Effector memory CD8-positive, alpha-beta T cell (primary cell): ENCODE results near the gene KCNQ5.
"Not testable (repeated sequence)": the region's sequence is repeated elsewhere in the genome, so short reads cannot be mapped to it uniquely, and the experiment has no call there.

Source experiments
- ATAC-seq: fragments of 150-1000 bp; cut with Tn5 transposase; replicated peaks from 2 replicates; pipeline ENCODE4 v1.10.0; 2021; ENCODE audit warnings: mild to moderate bottlenecking, moderate library complexity
- DNase-seq, 3 experiments: peaks; one replicate each; pipeline ENCODE4 v3.0.0; 2021
- H3K27ac Mint-ChIP-seq, 2 donors: one replicate each; pipeline ENCODE4 v1.8.0; 2022; ENCODE audit warnings: mild to moderate bottlenecking in 2 of 2, mixed read lengths in 2 of 2, moderate library complexity in 2 of 2
- H3K27me3 Mint-ChIP-seq, 2 donors: one replicate each; pipeline ENCODE4 v1.8.0; 2022; ENCODE audit warnings: mixed read lengths in 2 of 2
- H3K36me3 Mint-ChIP-seq: one replicate; pipeline ENCODE4 v1.8.0; 2022; ENCODE audit warnings: mild to moderate bottlenecking, moderate library complexity, mixed read lengths; ENCODE audit not compliant: insufficient read depth
- H3K4me1 Mint-ChIP-seq, 2 donors: one replicate each; pipeline ENCODE4 v1.8.0; 2022; ENCODE audit warnings: low read depth in 2 of 2, mixed read lengths in 2 of 2
- H3K4me3 Mint-ChIP-seq, 2 donors: one replicate each; pipeline ENCODE4 v1.8.0; 2022; ENCODE audit warnings: mild to moderate bottlenecking in 2 of 2, mixed read lengths in 2 of 2, moderate library complexity in 2 of 2
- H3K9me3 Mint-ChIP-seq, 2 donors: one replicate each; pipeline ENCODE4 v1.8.0; 2022; ENCODE audit warnings: mixed read lengths in 2 of 2

Gene KCNQ5

DNA sequence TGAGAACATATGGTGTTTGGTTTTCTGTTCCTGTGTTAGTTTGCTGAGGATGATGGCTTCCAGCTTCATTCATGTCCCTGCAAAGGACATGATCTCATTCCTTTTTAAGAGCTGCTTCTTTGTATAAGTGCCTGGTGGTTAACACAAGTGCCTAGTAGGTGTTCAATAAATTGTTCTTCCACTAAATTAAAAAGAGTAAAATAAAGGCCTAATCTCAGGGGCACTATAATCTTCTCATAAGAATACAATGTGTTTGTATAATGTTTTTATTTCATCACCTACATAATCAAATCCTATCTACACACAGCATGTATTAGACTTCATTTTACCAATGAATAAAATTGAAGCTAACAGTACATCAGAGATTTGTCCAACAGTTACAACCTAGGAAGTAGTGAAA lies 350.7 kb downstream of the KCNQ5 start:
- no peaks in the 10 kb centered on the region for H3K4me1 Mint-ChIP-seq
- DNase-seq = no peak
- no peak overlapping the region for H3K27ac Mint-ChIP-seq
- H3K9me3 Mint-ChIP-seq = no peaks in the 10 kb centered on the region
- ATAC-seq = no peak
- H3K36me3 Mint-ChIP-seq = no peaks in the 10 kb centered on the region
- H3K4me3 Mint-ChIP-seq = no peak overlapping the region
- no peaks in the 10 kb centered on the region for H3K27me3 Mint-ChIP-seq

DNA sequence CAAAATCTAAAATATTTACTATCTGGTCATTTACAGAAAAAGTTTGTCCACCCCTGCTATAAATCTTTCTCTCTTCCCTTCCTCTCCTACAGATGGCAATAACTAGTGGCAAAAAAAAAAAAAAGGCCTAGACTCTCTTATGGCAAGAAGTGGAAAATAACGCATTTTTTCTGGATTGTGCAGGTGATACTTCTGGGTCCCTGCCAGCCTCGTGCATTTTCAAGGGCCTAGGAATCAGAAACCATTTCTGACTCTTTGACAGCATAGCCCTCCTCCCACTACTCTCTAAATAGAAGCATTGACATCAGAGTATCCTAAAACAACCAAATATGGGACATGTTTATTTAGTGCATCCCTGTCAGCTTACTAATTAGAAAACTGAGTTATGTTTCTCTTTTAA lies 352.4 kb downstream of the KCNQ5 start:
- Mint-ChIP-seq H3K36me3 (no peaks in the 10 kb centered on the region), H3K27me3 (no peaks in the 10 kb centered on the region), H3K4me1 (no peaks in the 10 kb centered on the region), H3K9me3 (no peaks in the 10 kb centered on the region), H3K27ac (no peak overlapping the region), H3K4me3 (no peak overlapping the region)
- DNase-seq = no peak
- ATAC-seq = no peak

DNA sequence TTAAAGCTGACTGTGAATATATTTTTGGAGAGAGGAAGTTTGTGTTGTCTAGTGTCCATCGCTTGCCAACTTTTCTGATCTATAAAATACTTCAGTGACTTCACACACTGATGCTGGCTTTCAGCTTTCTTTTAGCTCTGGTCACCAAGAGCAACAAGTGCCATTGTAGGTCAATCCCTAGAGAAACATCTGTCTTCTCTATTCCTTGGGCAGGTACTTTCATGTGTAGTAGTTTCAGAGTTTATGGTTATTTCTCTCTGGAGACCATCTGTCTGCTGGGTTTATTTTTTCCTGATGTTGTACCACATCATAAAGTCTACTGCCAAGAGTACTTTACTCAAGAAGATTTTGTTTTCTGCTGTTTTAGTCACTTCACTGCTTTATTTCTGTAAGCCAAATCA lies 353.5 kb downstream of the KCNQ5 start:
- DNase-seq (no peak), ATAC-seq (no peak)
- Mint-ChIP-seq H3K27ac (no peak overlapping the region), H3K36me3 (no peaks in the 10 kb centered on the region), H3K4me1 (no peaks in the 10 kb centered on the region), H3K27me3 (no peaks in the 10 kb centered on the region), H3K9me3 (no peaks in the 10 kb centered on the region), H3K4me3 (no peak overlapping the region)

DNA sequence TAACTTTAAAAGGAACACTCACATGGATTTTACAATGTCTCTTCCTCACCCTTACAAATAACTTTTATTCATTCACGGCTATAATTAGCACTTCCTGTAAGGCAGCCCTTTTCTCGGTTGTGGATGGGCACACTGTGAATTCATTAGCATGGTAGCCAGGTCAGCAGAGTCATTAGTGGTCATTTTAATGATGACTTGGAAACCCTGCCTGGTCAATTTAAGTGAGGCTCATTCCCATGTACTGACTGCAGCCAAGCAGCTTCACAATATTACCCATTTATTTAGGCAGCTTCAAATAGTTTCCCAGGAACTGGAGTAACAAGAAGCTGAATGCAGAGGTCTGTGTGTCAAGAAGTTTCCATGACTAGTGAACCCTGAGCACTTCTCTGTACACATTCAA lies 354.6 kb downstream of the KCNQ5 start:
- H3K27me3 Mint-ChIP-seq = no peaks in the 10 kb centered on the region
- no peak for ATAC-seq
- H3K27ac Mint-ChIP-seq = no peak overlapping the region
- no peak overlapping the region for H3K4me3 Mint-ChIP-seq
- H3K36me3 Mint-ChIP-seq = no peaks in the 10 kb centered on the region
- no peak for DNase-seq
- H3K4me1 Mint-ChIP-seq = peaks cover 0 to under 1% of the 10 kb centered on the region in 2 donors
- H3K9me3 Mint-ChIP-seq = no peaks in the 10 kb centered on the region

DNA sequence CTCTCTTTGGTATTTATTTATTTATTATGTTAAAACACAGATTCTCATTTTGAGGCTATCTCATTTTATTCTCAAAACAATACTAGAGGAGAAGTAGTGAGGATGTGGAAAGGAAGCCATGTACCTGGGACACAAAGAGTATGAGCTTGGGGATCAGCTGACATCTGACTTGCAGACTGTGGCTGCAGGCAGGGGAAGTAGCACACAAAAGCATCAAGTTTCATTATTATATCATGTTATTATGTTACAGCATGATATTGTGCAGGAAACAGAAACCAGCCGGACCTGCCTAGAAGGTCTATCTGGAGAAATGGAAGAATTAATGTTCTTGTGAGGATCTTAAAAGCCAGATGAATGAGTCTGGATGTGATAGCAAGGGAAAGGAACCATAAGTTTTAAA lies 355.2 kb downstream of the KCNQ5 start:
- Mint-ChIP-seq H3K4me1 (peaks cover 0 to 6% of the 10 kb centered on the region in 2 donors), H3K4me3 (no peak overlapping the region), H3K27ac (no peak overlapping the region), H3K9me3 (no peaks in the 10 kb centered on the region), H3K27me3 (no peaks in the 10 kb centered on the region), H3K36me3 (no peaks in the 10 kb centered on the region)
- DNase-seq (no peak), ATAC-seq (no peak)

DNA sequence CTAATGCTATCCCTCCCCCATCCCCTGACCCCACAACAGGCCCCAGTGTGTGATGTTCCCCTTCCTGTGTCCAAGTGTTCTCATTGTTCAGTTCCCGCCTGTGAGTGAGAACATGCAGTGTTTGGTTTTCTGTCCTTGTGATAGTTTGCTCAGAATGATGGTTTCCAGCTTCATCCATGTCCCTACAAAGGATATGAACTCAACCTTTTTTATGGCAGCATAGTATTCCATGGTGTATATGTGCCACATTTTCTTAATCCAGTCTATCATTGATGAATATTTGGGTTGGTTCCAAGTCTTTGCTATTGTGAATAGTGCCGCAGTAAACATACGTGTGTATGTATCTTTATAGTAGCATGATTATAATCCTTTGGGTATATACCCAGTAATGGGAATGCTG lies 356.9 kb downstream of the KCNQ5 start:
- ATAC-seq, H3K4me1 Mint-ChIP-seq, H3K27ac Mint-ChIP-seq, H3K4me3 Mint-ChIP-seq, H3K36me3 Mint-ChIP-seq, DNase-seq, H3K9me3 Mint-ChIP-seq, H3K27me3 Mint-ChIP-seq: not testable (repeated sequence)

DNA sequence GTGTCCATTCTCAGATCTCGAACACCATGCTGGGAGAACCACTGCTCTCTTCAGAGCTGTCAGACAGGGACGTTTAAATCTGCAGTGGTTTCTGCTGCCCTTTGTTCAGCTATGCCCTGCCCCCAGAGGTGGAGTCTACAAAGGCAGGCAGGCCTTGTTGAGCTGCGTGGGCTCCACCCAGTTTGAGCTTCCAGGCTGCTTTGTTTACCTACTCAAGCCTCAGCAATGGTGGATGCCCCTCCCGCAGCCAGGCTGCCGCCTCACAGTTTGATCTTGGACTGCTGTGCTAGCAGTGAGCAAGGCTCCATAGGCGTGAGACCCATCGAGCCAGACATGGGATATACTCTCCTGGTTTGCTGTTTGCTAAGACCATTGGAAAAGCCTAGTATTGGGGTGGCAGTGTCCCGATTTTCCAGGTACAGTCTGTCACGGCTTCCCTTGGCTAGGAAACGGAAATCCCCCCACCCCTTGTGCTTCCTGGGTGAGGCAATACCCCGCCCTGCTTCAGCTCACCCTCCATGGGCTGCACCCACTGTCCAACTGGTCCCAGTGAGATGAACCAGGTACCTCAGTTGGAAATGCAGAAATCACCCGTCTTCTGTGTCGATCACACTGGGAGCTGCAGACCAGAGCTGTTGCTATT lies 362.4 kb downstream of the KCNQ5 start:
- ATAC-seq, H3K27ac Mint-ChIP-seq, H3K4me1 Mint-ChIP-seq, DNase-seq, H3K36me3 Mint-ChIP-seq, H3K27me3 Mint-ChIP-seq, H3K4me3 Mint-ChIP-seq: not testable (repeated sequence)
- peaks cover 2 to 21% of the 10 kb centered on the region in 2 donors for H3K9me3 Mint-ChIP-seq

DNA sequence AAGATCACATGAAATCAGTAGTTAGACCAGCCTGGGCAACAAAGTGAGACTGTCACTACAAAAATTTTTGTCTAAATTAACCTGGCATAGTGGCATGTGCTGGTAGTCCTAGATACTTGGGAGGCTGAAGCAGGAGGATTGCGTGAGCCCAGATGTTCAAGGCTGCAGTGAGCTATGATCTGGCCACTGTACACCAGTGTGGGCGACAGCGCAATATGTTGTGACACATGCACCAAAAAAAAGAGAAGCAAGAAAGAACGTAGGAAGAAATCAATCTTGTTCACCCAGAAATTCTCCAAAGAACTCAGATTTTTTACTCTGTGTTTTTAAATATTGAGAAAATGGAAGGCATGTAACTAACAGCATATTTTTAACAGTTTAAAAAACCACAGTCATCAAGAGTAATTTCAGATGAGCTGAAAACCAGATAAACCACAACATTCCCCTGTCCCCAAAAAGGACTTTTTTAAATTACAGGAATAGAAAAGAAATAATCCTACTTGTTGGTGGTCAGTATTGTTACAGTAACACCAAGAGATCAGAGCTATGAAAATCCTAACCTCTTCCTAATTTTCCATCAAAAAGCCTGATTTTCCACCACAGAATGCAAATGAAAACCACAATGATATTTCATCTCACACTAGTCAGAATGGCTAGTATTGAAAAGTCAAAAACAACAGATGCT lies 363.3 kb downstream of the KCNQ5 start:
- no peaks in the 10 kb centered on the region for H3K27me3 Mint-ChIP-seq
- H3K4me3 Mint-ChIP-seq = no peak overlapping the region
- H3K4me1 Mint-ChIP-seq = peaks cover 0 to 6% of the 10 kb centered on the region in 2 donors
- peaks cover 2 to 21% of the 10 kb centered on the region in 2 donors for H3K9me3 Mint-ChIP-seq
- DNase-seq (no peak), ATAC-seq (no peak)
- H3K36me3 Mint-ChIP-seq = no peaks in the 10 kb centered on the region
- H3K27ac Mint-ChIP-seq = no peak overlapping the region

DNA sequence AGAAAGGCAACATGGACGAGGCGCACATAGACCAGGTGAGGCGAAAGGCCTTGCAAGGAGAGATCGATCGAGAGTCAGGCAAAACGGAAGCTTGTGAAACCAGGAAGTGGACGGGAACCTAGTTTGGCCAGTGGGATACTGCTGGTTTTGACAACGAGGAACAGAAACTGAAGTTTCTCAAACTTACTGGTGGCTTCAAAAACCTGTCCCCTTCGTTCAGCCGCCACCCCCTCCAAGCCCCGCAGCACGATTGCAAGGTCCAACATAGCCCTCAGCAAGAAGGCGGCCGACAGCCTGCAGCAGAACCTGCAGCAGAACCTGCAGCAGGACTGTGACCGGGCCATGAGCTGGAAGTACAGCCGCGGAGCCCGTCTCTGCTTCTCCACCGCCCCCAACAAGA lies 365.4 kb downstream of the KCNQ5 start:
- ATAC-seq (no peak), DNase-seq (no peak)
- Mint-ChIP-seq H3K36me3 (no peaks in the 10 kb centered on the region), H3K4me3 (no peak overlapping the region), H3K27ac (no peak overlapping the region), H3K9me3 (peaks cover 2 to 21% of the 10 kb centered on the region in 2 donors), H3K4me1 (no peaks in the 10 kb centered on the region), H3K27me3 (no peaks in the 10 kb centered on the region)

DNA sequence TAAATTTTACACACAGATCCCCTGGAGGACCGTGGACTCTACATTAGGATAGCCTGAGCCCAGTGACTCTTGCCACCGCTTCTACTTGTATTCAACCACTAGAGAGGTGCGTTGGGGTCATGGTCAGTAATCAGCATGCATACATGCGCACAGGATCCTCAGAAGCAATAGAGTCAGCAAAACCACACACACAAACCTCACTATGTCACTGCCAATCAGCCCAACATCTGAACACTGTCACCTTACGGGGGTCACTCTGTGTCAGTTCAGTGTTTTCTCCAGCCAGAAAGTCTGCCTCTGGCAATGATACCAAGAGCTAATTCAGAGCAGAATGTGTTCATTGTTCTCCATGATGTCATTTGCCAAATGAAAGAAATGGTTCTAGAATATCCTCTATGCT lies 378.1 kb downstream of the KCNQ5 start:
- Mint-ChIP-seq H3K36me3 (no peaks in the 10 kb centered on the region), H3K9me3 (no peaks in the 10 kb centered on the region), H3K27me3 (no peaks in the 10 kb centered on the region), H3K27ac (no peak overlapping the region), H3K4me1 (no peaks in the 10 kb centered on the region), H3K4me3 (no peak overlapping the region)
- ATAC-seq (no peak), DNase-seq (no peak)

DNA sequence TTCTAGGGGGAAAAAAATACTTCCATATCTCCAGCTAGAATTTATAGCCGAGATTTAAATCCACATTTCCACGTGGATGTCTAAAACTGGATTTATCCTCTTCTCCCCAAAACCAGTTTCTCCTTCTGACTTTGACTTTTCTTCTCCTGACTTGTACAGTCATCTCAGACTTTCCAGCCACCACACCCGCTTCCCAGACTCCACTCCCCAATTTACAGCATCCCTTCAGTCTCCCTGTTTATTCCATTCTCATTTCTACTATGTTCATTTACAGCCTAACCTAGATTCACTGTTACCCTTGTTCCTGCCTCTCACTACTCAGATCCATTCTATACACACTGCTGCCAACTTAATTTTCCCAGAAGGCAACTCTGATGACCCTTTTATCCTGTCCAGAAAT lies 378.6 kb downstream of the KCNQ5 start:
- no peaks in the 10 kb centered on the region for H3K36me3 Mint-ChIP-seq

DNA sequence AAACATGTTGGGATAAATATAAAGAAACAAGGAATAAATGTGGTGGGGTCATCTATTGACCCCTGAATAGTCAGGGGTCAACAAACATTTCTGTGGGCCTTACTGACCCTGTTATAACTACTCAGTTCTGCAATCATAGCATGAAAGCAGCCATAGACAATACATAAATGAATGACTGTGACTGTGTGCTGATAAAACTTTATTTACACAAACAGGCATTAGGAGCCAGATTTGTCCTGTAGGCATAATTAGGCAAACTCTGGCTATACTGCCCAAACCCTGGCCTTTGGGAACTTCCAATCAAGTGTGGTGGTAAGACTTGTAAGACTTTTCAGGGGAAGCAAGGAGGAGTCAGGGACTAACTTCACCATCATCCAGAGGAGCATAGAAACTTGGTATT lies 380.7 kb downstream of the KCNQ5 start:
- Mint-ChIP-seq H3K4me3 (no peak overlapping the region), H3K27me3 (no peaks in the 10 kb centered on the region), H3K9me3 (no peaks in the 10 kb centered on the region), H3K4me1 (no peaks in the 10 kb centered on the region), H3K36me3 (no peaks in the 10 kb centered on the region), H3K27ac (no peak overlapping the region)
- ATAC-seq (no peak), DNase-seq (no peak)

More for the DNA sequence above, 378.6 kb downstream of the KCNQ5 start:
- Mint-ChIP-seq H3K9me3 (no peaks in the 10 kb centered on the region), H3K27ac (no peak overlapping the region), H3K27me3 (no peaks in the 10 kb centered on the region), H3K4me3 (no peak overlapping the region), H3K4me1 (no peaks in the 10 kb centered on the region)
- ATAC-seq (no peak), DNase-seq (no peak)

DNA sequence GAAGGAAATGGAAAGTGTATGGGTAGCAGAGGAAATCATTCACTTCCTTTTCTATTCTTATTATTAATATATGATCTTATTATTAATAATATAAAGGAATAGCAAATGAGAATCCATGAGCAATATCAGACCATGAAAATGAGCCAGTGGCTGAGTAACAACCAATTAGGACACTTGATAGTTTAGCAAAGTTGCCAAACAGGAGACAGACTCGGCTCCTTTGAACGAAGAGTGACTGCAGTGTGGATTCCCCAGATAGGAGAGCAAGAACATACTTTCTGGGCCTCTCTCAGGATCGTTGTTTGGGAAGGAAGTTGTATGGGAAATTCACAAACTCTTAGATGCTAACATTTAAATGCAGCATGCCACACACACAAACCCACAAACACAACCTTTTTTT lies 381.4 kb downstream of the KCNQ5 start:
- no peak overlapping the region for H3K27ac Mint-ChIP-seq
- no peaks in the 10 kb centered on the region for H3K4me1 Mint-ChIP-seq
- no peak overlapping the region for H3K4me3 Mint-ChIP-seq
- H3K27me3 Mint-ChIP-seq = no peaks in the 10 kb centered on the region
- ATAC-seq (no peak), DNase-seq (no peak)
- no peaks in the 10 kb centered on the region for H3K9me3 Mint-ChIP-seq
- H3K36me3 Mint-ChIP-seq = no peaks in the 10 kb centered on the region

DNA sequence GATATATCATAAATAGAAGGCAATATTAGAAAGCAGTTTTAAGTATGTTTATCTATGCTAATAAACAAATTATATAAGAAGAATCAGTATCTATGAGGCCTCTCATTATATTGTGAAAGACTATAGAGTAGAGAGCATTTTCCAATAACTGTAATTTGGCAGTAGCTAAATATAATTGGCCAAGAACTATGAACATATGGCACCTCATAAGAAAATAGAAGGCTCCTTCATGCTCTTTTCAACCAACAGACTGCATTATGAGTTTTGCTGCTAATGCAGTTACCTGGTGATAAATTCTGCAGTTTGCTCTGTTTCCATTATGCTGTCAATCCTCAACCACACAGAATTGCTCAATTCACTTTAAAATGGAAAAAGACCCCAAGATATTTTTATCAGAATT lies 382.4 kb downstream of the KCNQ5 start:
- H3K27ac Mint-ChIP-seq = no peak overlapping the region
- no peaks in the 10 kb centered on the region for H3K36me3 Mint-ChIP-seq
- no peak for ATAC-seq
- no peaks in the 10 kb centered on the region for H3K27me3 Mint-ChIP-seq
- no peaks in the 10 kb centered on the region for H3K4me1 Mint-ChIP-seq
- H3K9me3 Mint-ChIP-seq = no peaks in the 10 kb centered on the region
- DNase-seq = no peak
- H3K4me3 Mint-ChIP-seq = no peak overlapping the region
